ENCODE results near the gene PTPRT. TPM values are rescaled to one million over a fixed set of nuclear protein-coding genes. Genes with fewer than 3 reads are reported as not detected.

Gene PTPRT
- total RNA-seq, 1 donor from 2014 or later, result 0.03 TPM

GRCh38 chr20:42611423-42611822 is 578.3 kb downstream of the PTPRT start:
- intact Hi-C loops (cut with DNase I), result no loop called here
- no peak for DNase-seq (ENCODE audit: low spot score)

DNA sequence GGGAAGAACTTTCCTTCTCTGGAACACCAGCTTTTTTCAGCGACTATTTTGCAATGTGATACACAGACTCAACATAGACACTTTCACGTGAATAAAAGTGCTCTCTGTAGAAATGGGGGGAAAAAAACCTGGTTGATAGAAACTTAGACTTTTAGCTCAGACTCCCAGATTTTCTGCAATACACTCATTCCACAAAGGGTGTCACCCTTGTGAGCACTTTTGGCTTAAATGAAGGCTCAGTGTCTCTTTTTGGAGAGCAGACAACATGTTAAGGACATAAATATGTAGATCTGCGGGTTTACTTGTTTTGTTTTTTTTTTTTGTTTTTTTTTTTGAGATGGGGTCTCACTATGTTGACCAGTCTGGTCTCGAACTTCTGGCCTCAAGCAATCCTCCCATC is 579.6 kb downstream of the PTPRT start:
- DNase-seq (ENCODE audit: low spot score), result no peak

GRCh38 chr20:42609618-42610017 is 580.1 kb downstream of the PTPRT start:
- no peak for DNase-seq (ENCODE audit: low spot score)

More for the DNA sequence above, 579.6 kb downstream of the PTPRT start:
- intact Hi-C loops (cut with DNase I), result no loop called here

DNA sequence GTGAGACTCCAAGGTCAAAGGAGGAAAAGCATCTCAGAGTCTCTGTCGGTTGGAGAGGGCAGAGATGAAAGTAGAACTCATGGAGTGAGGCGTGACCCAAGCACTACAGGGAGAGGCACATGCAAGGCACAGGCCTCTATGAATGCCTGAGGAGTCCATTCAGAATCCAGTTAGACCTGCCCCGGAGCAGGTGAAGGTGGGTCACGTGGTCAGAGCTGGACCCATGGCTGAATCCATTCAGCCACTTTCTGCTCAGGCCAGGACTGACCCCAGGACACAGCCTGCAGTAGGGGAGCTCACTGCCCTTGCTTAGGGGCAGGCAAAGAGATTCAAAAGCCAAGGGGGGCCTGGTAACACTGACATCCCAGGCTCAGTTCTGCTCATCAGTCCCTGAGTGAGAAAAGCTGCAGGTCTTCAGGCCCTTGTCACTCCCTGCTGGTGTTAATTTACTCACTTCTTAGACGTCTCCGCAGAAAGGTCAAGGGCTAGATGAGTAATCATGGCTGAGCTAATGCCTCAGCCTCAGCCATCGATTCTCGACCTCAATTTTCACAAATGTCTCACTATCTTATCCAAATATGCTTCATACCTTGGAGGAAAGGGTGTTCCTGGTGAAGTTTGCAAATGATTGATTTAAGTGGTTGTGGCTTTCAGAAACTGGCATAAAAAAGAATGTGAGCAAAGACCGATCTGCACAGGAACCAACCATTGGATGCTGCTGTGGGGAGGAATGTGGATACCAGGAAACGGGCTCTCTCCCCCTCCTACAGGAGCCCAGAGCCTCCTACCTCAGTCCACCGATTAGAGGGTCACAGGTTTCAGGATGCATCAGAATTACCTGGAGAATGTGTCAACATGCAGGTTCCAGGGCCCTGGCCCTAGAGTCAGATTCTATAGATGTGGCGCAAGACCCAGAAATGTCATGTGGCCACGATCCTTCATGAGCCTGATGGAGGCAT is 584.4 kb downstream of the PTPRT start:
- no peak for DNase-seq (ENCODE audit: low spot score)
- intact Hi-C loops (cut with DNase I), result no loop called here

More at GRCh38 chr20:42609618-42610017, 580.1 kb downstream of the PTPRT start:
- intact Hi-C loops (cut with DNase I), result no loop called here

DNA sequence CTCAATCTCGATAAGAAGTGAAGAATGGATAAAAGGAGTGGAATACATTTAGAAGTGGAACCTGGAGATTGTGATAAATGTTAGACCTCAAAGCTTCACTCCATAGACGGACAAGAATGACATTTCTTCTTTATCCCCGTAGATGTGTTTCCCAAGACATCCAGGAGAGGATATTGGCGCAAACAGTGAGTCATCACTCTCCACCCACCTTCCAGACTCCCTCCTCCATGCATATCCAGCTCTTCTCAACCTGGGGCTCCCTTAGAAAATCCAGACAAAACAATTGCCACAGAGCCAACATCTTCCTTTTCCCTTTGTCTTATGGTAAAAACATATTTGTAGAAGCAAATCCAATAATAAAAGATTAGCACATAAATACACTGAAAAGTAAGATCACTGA is 586.1 kb downstream of the PTPRT start:
- no peak for DNase-seq (ENCODE audit: low spot score)
- intact Hi-C loops (cut with DNase I), result no loop called here

GRCh38 chr20:42598581-42598980 is 591.1 kb downstream of the PTPRT start:
- no peak for DNase-seq (ENCODE audit: low spot score)
- intact Hi-C loops (cut with DNase I), result no loop called here

DNA sequence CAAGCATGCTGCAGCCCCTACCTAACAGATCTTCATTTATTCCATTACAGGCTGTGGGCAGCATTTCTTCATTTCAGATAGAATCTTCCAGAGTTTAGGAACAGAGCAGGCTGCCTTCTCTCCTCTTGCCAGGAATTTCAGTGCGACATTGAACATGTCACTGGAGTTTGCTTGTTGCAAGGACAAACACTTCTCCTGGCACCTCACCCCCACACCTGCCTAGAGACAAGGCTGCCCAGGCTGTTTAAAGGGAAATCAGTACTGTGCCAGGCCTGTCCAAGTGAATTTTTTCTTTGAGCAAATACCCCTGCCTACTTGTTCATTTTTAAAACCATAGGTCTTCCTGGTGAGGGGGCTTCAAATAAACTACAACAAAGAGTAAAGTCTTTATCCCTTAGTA is 594.1 kb downstream of the PTPRT start:
- intact Hi-C loops (cut with DNase I), result no loop called here
- DNase-seq (ENCODE audit: low spot score), result no peak

DNA sequence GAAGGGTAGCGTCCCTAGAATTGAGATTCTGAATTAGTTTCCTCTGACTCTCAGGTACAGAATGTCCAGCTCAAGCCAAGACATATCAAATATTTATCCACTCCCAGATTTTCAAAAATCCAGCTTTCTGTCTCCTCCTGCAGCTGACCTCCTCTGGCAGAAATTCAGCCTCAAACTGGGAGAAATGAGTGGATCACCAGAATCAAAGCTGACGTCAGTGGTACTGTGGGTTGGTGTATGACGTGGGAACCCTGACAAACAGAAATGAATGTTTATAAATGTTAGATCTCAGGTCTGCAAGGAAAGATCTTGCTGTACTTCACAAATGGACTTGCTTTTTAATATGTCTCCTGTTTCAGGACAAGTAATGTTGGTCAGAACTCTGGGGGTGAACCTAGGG is 595.0 kb downstream of the PTPRT start:
- DNase-seq (ENCODE audit: low spot score), result no peak
- intact Hi-C loops (cut with DNase I), result no loop called here

DNA sequence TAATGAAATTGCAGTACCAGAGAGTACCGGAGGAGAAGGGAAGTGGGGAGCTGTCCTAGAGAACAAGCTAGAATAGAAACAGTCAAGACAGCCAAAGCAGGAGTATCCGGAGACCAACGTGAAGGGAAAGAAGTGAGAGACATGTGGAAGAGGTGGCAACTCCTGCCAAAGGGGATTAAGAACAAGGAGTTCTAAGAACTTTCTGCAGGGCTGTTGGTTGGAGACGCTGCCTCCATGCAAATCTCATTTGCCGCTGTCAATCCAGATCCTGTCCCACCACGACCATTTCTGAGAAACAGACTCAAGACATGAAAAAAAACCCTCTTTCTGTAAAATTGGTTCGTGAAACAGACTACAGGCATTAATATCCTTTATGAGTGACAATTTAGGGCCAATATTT is 595.7 kb downstream of the PTPRT start:
- no peak for DNase-seq (ENCODE audit: low spot score)
- intact Hi-C loops (cut with DNase I), result no loop called here

DNA sequence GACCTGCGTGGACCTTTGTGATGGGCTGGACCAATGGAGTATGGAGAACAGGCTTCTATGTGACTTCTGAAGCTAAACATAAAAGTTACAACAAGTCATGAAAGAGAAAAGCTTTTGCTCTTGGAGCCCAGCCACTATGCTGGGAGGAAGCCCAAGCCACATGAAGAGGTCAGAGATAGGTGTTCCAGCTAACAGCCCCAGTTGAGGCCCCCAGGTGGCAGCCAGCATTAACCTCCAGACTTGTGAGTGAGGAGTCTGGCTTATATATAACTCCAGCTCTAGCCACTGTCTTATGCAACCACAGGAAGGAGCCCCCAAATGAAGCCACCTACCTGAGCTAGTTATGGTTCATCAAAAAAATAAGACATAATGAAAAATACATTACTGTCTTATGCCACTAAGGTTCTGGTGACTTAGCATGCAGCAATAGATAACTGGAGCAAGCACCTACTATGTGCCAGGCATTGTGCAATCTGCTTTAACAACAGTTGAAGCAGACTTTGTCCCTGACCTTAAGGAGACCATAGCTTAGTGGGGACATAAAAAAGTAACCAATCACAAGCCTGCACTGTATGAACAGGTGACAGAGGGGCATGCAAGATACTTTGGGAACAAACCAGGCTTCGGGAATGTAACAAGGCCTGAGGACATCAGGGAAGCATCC is 599.6 kb downstream of the PTPRT start:
- intact Hi-C loops (cut with DNase I), result no loop called here
- DNase-seq (ENCODE audit: low spot score), result no peak

- intact Hi-C loops (cut with DNase I), result no loop called here
- DNase-seq (ENCODE audit: low spot score), result no peak
Observed at GRCh38 chr20:42588847-42589246, 600.9 kb downstream of the PTPRT start.

DNA sequence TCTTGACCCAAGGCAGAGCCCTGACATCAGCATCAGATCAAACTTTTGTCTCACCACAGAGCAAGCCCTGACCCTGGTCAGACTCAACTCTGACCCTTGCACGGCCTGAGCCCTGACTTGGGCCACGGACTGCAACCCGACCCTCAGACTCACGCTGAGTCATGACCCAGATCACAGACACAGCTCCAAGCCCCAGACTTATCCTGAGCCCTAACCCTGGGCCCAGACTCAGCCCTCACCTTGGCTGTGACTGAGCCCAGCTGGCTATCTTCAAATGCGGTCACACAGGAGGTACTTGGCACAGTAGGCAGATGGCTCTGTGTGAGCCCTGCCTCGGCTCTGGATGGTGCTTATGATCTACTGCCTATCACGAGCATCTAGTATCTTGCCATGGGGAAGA is 602.3 kb downstream of the PTPRT start:
- intact Hi-C loops (cut with DNase I), result no loop called here
- DNase-seq (ENCODE audit: low spot score), result no peak

DNA sequence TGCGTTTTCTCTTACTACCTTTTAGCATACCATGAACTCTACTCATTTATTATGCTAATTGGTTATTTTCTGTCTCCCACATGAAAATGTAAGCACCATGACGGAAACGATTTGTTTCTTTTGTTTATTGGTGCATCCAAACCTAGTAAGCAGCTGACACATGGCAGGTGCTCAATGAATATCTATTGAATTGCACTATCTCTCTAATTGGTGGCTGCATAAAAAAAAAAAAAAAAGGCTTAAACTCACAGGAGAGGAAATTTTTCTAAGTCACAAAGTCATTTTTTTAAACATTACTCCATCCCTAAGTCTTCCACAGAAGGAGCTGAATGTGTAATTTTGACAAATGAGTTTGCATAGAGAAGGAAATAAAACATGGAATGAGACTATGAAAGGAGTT is 608.4 kb downstream of the PTPRT start:
- DNase-seq (ENCODE audit: low spot score), result no peak
- intact Hi-C loops (cut with DNase I), result no loop called here

DNA sequence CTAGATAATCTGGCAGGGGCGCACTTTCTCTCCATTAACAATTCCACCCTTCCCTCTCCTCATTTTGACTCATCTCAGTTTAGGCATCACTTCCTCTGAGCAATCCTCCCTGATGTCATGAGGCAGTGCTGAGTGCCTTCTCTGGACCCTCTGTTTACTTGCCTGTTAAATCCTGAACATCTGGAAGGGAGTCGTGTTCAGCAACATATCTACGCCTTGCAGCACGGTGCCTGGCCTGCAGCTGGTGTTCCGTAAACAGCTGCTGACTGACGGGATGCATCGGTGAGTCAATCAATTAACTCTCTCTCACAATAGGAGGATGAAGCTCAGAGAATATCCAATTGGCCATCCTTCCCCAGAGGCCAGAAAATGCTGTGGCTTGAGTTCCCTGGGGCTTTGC is 613.5 kb downstream of the PTPRT start:
- intact Hi-C loops (cut with DNase I), result no loop called here
- no peak for DNase-seq (ENCODE audit: low spot score)

GRCh38 chr20:42572320-42573016 is 617.2 kb downstream of the PTPRT start:
- intact Hi-C loops (cut with DNase I), result no loop called here
- no peak for DNase-seq (ENCODE audit: low spot score)

- intact Hi-C loops (cut with DNase I), result no loop called here
- no peak for DNase-seq (ENCODE audit: low spot score)
Observed at GRCh38 chr20:42567409-42567808, 622.3 kb downstream of the PTPRT start.

- DNase-seq (ENCODE audit: low spot score), result no peak
- intact Hi-C loops (cut with DNase I), result no loop called here
Observed at GRCh38 chr20:42565235-42565995, 624.3 kb downstream of the PTPRT start.

- DNase-seq (ENCODE audit: low spot score), result no peak
- intact Hi-C loops (cut with DNase I), result no loop called here
Observed at GRCh38 chr20:42559665-42560064, 630.0 kb downstream of the PTPRT start.

- DNase-seq (ENCODE audit: low spot score), result no peak
- intact Hi-C loops (cut with DNase I), result no loop called here
Observed at GRCh38 chr20:42556575-42556974, 633.1 kb downstream of the PTPRT start.

GRCh38 chr20:42553374-42553773 is 636.3 kb downstream of the PTPRT start:
- intact Hi-C loops (cut with DNase I), result no loop called here
- no peak for DNase-seq (ENCODE audit: low spot score)
